Kidney (tissue), 14 donors: ENCODE measurements around the gene ZNF487. TPM values are rescaled to one million over a fixed set of nuclear protein-coding genes. Genes with fewer than 3 reads are reported as not detected.

Experiments
- DNase-seq, 5 donors: peaks; one replicate each; pipeline ENCODE4 v3.0.0-alpha.2; 2013 to 2020
- FAIRE-seq: peaks from 2 replicates; lab custom pipeline; 2012; peaks lifted over from hg19 to GRCh38; lab: Jason Lieb, UNC
- H3K27ac ChIP-seq, 2 donors: one replicate each; pipeline ENCODE4 v1.7.0; 2013; ENCODE audit warnings: low read depth in 2 of 2, low read length in 2 of 2, inconsistent platforms in 1 of 2
- H3K27me3 ChIP-seq: one replicate; pipeline ENCODE4 v1.7.1; 2013; ENCODE audit warnings: low read length, inconsistent platforms; ENCODE audit not compliant: control insufficient read depth, insufficient read depth
- H3K36me3 ChIP-seq, 3 donors: one replicate each; pipeline versions ENCODE4 v1.7.0 to v1.7.1; 2013; ENCODE audit warnings: low read length in 3 of 3, control low read depth in 1 of 3, inconsistent platforms in 1 of 3; ENCODE audit not compliant: insufficient read depth in 3 of 3, control insufficient read depth in 2 of 3
- H3K4me1 ChIP-seq, 3 donors: one replicate each; pipeline versions ENCODE4 v1.7.0 to v1.7.1; 2013; ENCODE audit warnings: low read length in 3 of 3, inconsistent platforms in 1 of 3, low read depth in 1 of 3; ENCODE audit not compliant: control insufficient read depth in 2 of 3, insufficient read depth in 2 of 3
- H3K4me3 ChIP-seq, 3 donors: one replicate each; pipeline versions ENCODE4 v1.7.0 to v1.8.1; 2013; ENCODE audit warnings: low read length in 3 of 3, control low read depth in 1 of 3, inconsistent platforms in 1 of 3
- H3K9ac ChIP-seq, 3 donors: one replicate each; pipeline versions ENCODE4 v1.7.0 to v1.7.1; 2013; ENCODE audit warnings: low read length in 3 of 3, control low read depth in 1 of 3, inconsistent platforms in 1 of 3
- H3K9me3 ChIP-seq, 3 donors: one replicate each; pipeline versions ENCODE4 v1.7.0 to v1.7.1; 2013; ENCODE audit warnings: low read length in 3 of 3, control low read depth in 1 of 3, inconsistent platforms in 1 of 3; ENCODE audit not compliant: control insufficient read depth in 2 of 3, insufficient read depth in 1 of 3
- CTCF ChIP-seq: IDR thresholded peaks from 3 replicates; pipeline ENCODE4 v1.5.1; 2012; ENCODE audit warnings: mild to moderate bottlenecking, moderate library complexity, borderline replicate concordance; ENCODE audit not compliant: insufficient read depth; ENCODE audit errors: extremely low read depth
- intact Hi-C: fragments of 100-400 bp; cut with DNase I; formaldehyde crosslinking; loops from one replicate; pipeline ENCODE4 v1.11.1; 2022
- polyA plus RNA-seq: library from polyadenylated mRNA; stranded (reverse); fragments of 350-450 nt; fragmentation: Illumina TruSeq; extraction: RNeasy Lipid Tissue Mini Kit (QIAGEN cat#74804); gene quantifications from one replicate; pipeline ENCODE4 v1.2.3, GENCODE V29; 2014; ENCODE audit warnings: low read depth, low replicate concordance; ENCODE audit not compliant: insufficient read depth
- total RNA-seq: library from RNA; stranded (reverse); fragmentation: NEBNext Ultra II Directional; extraction: Animal tissue kit (Norgen Biotek cat#: 25700); gene quantifications from one replicate; pipeline ENCODE4 v1.2.1, GENCODE V29; 2021
- donor health status: control.
- donor health status: control.
- donor health status: control.
- donor health status: control.
- donor health status: control.
- donor health status: DM: yes; HTN: yes; CAD: no.
- donor health status: Normal renal cell carcinoma (clear cell type).

Gene ZNF487
- total and polyA plus RNA-seq, 2 donors from 2014 or later = 7.1 to 9.7 TPM

DNA sequence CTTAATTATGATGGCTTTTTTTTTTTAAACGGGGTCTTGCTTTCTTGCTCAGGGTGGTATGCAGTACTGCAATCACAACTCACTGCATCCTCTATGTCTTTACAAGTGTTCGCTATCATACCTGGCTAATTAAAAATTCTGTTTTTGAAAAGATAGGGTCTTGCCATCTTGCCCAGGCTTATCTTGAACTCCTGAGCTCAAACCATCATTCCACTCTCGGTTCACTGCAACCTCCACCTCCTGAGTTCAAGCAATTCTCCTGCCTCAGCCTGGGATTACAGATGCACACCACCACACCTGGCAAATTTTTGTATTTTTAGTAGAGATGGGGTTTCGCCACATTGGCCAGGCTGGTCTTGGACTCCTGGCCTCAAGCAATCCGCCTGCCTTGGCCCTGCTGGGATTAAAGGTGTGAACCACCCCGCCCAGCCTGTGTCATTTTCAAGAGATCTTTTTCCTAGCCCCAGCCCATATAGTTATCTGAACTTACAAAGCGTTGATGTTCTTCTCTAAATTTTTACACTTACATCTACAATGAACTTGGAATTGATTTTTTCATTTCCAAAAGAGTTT is 33.9 kb upstream of the ZNF487 start:
- Histone ChIP-seq H3K4me1 (peaks cover 0 to 19% (median 18%) of the 10 kb centered on the region in 3 donors), H3K36me3 (peaks cover 0 to 3% (median 0%) of the 10 kb centered on the region in 3 donors), H3K27ac (no peak overlapping the region), H3K9ac (no peak overlapping the region), H3K27me3 (no peaks in the 10 kb centered on the region), H3K9me3 (no peaks in the 10 kb centered on the region), H3K4me3 (no peak overlapping the region)
- intact Hi-C loops = no loop called here
- DNase-seq (no peak), FAIRE-seq (no peak)
- TF ChIP-seq CTCF = no peak

DNA sequence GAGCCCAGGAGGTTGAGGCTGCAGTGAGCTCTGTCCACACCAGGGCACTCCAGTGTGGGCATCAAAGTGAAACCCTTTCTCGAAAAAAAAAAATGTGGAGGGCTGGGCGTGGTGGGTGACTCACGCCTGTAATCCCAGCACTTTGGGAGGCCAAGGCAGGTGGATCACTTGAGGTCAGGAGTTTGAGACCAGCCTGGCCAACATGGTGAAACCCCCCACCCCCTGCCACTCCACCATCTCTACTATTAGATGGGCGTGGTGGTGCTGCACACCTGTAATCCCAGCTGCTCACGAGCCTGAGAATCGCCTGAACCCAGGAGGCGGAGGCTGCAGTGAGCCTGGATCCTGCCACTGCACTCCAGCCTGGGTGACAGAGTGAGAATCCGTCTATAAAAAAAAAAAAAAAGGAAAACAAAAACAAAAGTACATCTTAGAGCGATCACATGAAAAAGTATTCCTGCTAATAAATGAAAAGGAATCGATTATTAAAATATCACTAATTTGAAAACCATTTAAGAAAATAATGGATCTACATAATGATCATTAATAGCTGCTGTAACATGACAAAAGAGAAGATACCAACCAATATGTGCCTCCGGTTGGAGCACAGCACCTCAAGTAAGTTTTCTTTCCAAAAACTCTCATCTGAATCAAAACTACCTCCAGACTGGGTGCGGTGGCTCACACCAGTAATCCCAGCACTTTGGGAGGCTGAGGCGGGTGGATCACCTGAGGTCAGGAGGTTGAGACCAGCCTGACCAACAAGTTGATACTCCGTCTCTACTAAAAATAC is 32.8 kb upstream of the ZNF487 start:
- H3K4me1 ChIP-seq = peaks cover 0 to 14% (median 14%) of the 10 kb centered on the region in 3 donors
- no peaks in the 10 kb centered on the region for H3K9me3 ChIP-seq
- no peaks in the 10 kb centered on the region for H3K27me3 ChIP-seq
- no peak overlapping the region for H3K27ac ChIP-seq
- H3K36me3 ChIP-seq = peaks cover 0 to 3% (median 0%) of the 10 kb centered on the region in 3 donors
- no peak overlapping the region for H3K9ac ChIP-seq
- no peak for TF ChIP-seq CTCF
- intact Hi-C loops = no loop called here
- no peak for DNase-seq
- FAIRE-seq = no peak
- H3K4me3 ChIP-seq = no peak overlapping the region

- intact Hi-C loops = no loop called here
- Histone ChIP-seq H3K4me1 (peaks cover 0 to 11% (median 8%) of the 10 kb centered on the region in 3 donors), H3K36me3 (peaks cover 0 to 3% (median 0%) of the 10 kb centered on the region in 3 donors), H3K27ac (no peak overlapping the region), H3K4me3 (no peak overlapping the region), H3K9me3 (no peaks in the 10 kb centered on the region), H3K27me3 (no peaks in the 10 kb centered on the region), H3K9ac (no peak overlapping the region)
- FAIRE-seq (no peak), DNase-seq (no peak)
- no peak for TF ChIP-seq CTCF
Observed at GRCh38 chr10:43404704-43405084, 32.2 kb upstream of the ZNF487 start.
